ENCODE data around the gene ACOXL. TPM values are rescaled to one million over a fixed set of nuclear protein-coding genes. Genes with fewer than 3 reads are reported as not detected.

ACOXL gene
- total and polyA plus RNA-seq, 9 of the 15 experiments (the other 6 are each of a cell fraction or from before 2014, with no cell fraction given) = 0.31 to 0.56 TPM; not detected in 7

DNA sequence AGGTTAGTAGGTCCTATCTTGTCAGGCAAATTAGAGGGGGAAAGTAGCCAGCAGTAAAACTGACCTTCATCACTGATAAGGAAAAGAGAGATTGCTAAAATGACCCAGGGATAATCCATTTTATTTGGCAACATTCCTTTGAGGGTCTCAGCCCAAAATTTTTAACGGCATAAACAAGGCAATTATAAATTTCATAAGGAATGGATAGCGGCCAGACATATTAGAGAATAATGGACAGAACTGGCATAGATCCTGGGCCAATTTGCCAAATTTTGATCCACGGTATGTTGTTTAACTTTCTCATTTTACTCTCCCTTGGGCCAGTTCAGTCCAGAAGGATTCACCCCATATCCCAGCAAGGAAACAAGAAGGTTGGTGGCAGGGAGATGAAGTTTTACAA is 217.9 kb downstream of the ACOXL start (continued):
- TF ChIP-seq ZBTB11 (CRISPR knock-in tag; IDR thresholded peaks at IDR 0.05) = no peak
- no peak for TF ChIP-seq RB1 (IDR thresholded peaks at IDR 0.05; ENCODE audit: low read depth)
- TF ChIP-seq ZNF444 (CRISPR knock-in tag; IDR thresholded peaks at IDR 0.05) = no peak
- no peak for TF ChIP-seq ZNF696 (CRISPR knock-in tag; conservative IDR thresholded peaks at IDR 0.05)

- no peaks in the 10 kb centered on the region for H3K79me2 ChIP-seq (ENCODE audit: control insufficient read depth, insufficient read depth, low read length)
- no peaks in the 10 kb centered on the region for H3K36me3 ChIP-seq (ENCODE audit: control insufficient read depth, insufficient read depth, low read length)
- POLR2A ChIA-PET = interaction anchor here (1.4 kb wide), 1 partner anchor 16 kb away, joined by 4 read pairs; no protein-coding TSS in a partner anchor
- no peak for DNase-seq (ENCODE audit: extremely low read depth in 1 of 4, low spot score in 3 of 4)
- TF ChIP-seq CBX5 (IDR thresholded peaks at IDR 0.05; ENCODE audit: borderline replicate concordance, low read depth) = no peak
- no peak for TF ChIP-seq FOS (IDR thresholded peaks at IDR 0.05; ENCODE audit: extremely low read depth, insufficient read length)
- no peak for TF ChIP-seq ATF1 (CRISPR knock-in tag; IDR thresholded peaks at IDR 0.05)
- no peak for TF ChIP-seq ATF1 (tag; IDR thresholded peaks at IDR 0.05)
- no peak for TF ChIP-seq ZNF511 (CRISPR knock-in tag; IDR thresholded peaks at IDR 0.05)
- TF ChIP-seq ZNF316 (IDR thresholded peaks at IDR 0.05) = peak; percentile 67
- no peak for TF ChIP-seq TEAD4 (IDR thresholded peaks at IDR 0.05; ENCODE audit: low read length)
- TF ChIP-seq TEAD4 (CRISPR knock-in tag; IDR thresholded peaks at IDR 0.05; ENCODE audit: borderline replicate concordance) = no peak
- TF ChIP-seq MAFF (IDR thresholded peaks at IDR 0.05; ENCODE audit: low read length) = peak; percentile 18; the same call in 1 of the 2 replicates
- 0 out of 2 replicates have a peak, but pooled peaks have one; percentile 8 for TF ChIP-seq MAFG (tag; conservative IDR thresholded peaks at IDR 0.05)
- H3K4me1 ChIP-seq (replicated peaks in 1 of 2; ENCODE audit: control insufficient read depth in 2 of 2, insufficient read depth in 2 of 2, low read length in 2 of 2) = no peaks in the 10 kb centered on the region
- no peak overlapping the region for H3K27ac ChIP-seq (ENCODE audit: extremely low read depth, low read depth, low read length)
- in situ Hi-C loops (cut with MboI) (no loop called here), intact Hi-C loops (cut with micrococcal nuclease) (no loop called here)
- WGBS (ENCODE audit: insufficient coverage, low coverage, missing lambda C conversion rate) = 3% methylated on average over 2 of the region's 2 CpGs
- no peak overlapping the region for H3K4me3 ChIP-seq
- no TSS peak for BruUV-seq (replicated peaks)
- CTCF ChIA-PET (ENCODE audit: low intra/inter-chr PET ratio) = no interaction called here
- H3K9me3 ChIP-seq (replicated peaks; ENCODE audit: control insufficient read depth, insufficient read depth, low read depth, low read length) = no peaks in the 10 kb centered on the region
- H3K27me3 ChIP-seq (ENCODE audit: control insufficient read depth in 2 of 2, insufficient read depth in 2 of 2, low read length in 2 of 2) = peaks cover 5 to 38% of the 10 kb centered on the region in 2 experiments
- ATAC-seq = no peak
- H3K9me1 ChIP-seq (ENCODE audit: control insufficient read depth, insufficient read depth, low read length) = no peaks in the 10 kb centered on the region
- FAIRE-seq = no peak
- no peak overlapping the region for H2AFZ ChIP-seq (ENCODE audit: low read depth, low read length)
- H3K9ac ChIP-seq (ENCODE audit: insufficient read depth in 1 of 2, low read depth in 2 of 2, low read length in 2 of 2) = no peak overlapping the region
- H4K20me1 ChIP-seq (replicated peaks; ENCODE audit: control insufficient read depth, insufficient read depth, low read length) = no peaks in the 10 kb centered on the region
- H3K4me2 ChIP-seq (ENCODE audit: insufficient read depth, low read length) = no peak overlapping the region
Observed at GRCh38 chr2:110955045-110955444, 222.7 kb downstream of the ACOXL start.

Data from K562 (cell line).